GM12873 (cell line): Measurements from ENCODE around the gene CACNG4.

Experiments
- TF ChIP-seq, protein P1 (sequence below): IDR thresholded peaks from 2 replicates; pipeline ENCODE4 v1.5.1; 2012; ENCODE audit warnings: low read depth, mild to moderate bottlenecking, moderate library complexity, low read length, control low read depth; ENCODE audit not compliant: insufficient read depth; ENCODE audit errors: missing control alignments

CACNG4 gene

GRCh38 chr17:67030641-67031040, 66.1 kb downstream of the CACNG4 start:
- TF ChIP-seq, protein P1, sequence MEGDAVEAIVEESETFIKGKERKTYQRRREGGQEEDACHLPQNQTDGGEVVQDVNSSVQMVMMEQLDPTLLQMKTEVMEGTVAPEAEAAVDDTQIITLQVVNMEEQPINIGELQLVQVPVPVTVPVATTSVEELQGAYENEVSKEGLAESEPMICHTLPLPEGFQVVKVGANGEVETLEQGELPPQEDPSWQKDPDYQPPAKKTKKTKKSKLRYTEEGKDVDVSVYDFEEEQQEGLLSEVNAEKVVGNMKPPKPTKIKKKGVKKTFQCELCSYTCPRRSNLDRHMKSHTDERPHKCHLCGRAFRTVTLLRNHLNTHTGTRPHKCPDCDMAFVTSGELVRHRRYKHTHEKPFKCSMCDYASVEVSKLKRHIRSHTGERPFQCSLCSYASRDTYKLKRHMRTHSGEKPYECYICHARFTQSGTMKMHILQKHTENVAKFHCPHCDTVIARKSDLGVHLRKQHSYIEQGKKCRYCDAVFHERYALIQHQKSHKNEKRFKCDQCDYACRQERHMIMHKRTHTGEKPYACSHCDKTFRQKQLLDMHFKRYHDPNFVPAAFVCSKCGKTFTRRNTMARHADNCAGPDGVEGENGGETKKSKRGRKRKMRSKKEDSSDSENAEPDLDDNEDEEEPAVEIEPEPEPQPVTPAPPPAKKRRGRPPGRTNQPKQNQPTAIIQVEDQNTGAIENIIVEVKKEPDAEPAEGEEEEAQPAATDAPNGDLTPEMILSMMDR, result no peak

DNA sequence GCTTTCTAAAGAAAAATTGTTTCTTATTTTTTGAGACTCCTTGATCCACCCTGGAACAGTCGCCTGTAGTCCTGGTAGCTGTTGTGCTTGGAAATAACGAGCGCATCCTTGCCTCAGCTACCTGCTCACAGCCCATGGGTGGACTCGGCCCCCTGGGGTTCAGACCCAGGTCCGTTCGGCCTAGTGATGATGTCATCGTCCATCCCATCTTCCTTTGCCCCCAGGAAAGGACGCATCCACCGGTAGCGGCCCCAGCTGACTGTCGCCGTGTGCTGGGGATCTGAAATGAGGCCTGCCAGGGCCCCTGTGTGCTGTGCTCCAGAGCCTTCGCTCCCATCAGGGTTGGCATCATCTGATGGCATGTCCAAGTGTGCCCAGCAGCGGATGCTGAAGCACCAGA, 67.9 kb downstream of the CACNG4 start:
- TF ChIP-seq, protein P1, result no peak

- TF ChIP-seq, protein P1, result no peak
These were observed 68.5 kb downstream of the CACNG4 start for GRCh38 chr17:67032985-67033384.

- TF ChIP-seq, protein P1, result no peak
These were observed 69.1 kb downstream of the CACNG4 start for GRCh38 chr17:67033613-67034012.

DNA sequence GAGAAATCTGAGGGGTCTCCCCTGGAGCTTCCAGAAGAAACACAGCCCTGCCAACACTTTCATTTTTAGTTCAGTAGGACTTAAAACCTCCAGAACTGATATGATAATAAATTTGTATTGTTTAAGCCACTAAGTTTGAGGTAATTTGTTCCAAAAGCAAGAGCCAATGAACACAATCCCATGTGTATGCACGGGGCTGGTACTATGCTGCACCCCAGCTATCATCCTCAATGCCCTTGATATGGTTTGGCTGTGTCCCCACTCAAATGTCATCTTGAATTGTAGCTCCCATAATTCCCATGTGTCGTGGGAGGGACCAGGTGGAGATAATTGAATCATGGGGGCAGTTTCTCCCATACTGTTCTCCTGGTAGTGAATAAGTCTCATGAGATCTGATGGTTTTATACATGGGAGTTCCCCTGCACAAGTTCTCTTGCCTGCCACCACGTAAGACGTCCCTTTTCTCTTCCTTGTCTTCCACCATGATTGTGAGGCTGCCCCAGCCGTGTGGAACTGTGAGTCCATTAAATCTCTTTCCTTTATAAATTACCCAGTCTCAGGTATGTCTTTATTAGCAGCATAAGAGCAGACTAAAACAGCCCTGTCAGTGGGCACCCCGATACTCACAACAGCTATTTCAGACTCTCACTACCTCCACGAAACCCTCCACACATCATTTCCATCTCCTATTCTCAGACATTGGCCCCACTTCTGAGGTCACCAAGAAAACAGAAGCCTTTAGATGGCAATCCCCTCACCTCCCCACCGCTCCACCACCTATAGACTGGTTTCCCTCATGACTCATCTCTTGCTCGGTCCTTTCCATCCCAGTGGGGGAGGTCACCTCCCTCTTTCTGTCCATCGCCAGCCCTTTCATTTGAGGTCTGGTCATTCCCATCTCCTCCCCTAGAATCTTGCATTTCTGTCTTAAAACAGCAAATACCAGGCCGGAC, 70.9 kb downstream of the CACNG4 start:
- TF ChIP-seq, protein P1, result no peak

DNA sequence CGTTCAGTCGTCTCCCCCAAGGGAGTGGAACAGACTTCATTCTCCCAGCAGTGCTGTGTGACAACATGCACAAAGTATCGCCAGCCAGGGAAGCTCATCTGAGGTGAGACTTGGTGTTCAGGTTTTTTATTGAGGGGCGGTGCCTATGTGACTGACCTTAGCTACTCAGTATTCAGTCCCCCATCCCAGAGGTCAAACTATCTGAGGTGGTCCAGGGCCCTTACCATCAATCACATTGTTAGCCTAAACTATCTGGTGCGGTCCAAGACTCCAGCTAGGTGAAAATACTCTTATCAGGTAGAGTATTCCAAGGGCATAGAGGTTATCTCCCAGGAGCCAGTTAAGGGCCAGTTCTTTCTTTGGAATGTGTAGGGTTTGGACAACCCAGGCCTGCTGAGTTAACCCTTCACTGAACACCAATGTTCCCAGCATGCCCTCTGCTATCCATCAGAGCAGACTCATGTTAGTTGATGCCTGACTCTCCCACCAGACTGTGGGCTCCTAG, 74.4 kb downstream of the CACNG4 start:
- TF ChIP-seq, protein P1, result no peak

DNA sequence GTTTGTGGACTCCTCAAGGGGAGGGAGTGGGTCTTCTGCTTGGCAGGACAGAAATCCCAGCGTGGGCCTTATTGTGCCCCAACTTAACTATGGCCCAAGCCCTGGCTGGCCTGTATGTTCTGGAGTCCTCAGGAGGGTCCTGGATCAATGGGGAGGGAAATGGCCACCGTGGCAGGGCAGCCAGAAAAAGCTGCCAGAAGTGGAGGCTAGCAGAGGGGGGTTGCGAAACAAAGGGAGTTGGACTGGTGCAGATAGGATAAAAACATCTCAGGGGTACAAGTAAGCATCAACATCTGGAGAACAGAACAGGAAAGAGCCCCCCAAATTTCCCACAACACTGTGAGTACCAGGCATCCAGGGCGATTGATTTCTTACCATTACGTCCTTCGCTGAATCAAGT, 76.1 kb downstream of the CACNG4 start:
- TF ChIP-seq, protein P1, result no peak
